Measurements from ENCODE around the gene GNB5. TPM values are rescaled to one million over a fixed set of nuclear protein-coding genes. Genes with fewer than 3 reads are reported as not detected.
A peak's percentile ranks its signal among the peaks of the same experiment; 100 is the strongest.
"Not testable (repeated sequence)": the region's sequence is repeated elsewhere in the genome, so short reads cannot be mapped to it uniquely, and the experiment has no call there.

Gene GNB5
- polyA plus RNA-seq, 3 donors = 16.5 to 25.3 (median 20.3) TPM

DNA sequence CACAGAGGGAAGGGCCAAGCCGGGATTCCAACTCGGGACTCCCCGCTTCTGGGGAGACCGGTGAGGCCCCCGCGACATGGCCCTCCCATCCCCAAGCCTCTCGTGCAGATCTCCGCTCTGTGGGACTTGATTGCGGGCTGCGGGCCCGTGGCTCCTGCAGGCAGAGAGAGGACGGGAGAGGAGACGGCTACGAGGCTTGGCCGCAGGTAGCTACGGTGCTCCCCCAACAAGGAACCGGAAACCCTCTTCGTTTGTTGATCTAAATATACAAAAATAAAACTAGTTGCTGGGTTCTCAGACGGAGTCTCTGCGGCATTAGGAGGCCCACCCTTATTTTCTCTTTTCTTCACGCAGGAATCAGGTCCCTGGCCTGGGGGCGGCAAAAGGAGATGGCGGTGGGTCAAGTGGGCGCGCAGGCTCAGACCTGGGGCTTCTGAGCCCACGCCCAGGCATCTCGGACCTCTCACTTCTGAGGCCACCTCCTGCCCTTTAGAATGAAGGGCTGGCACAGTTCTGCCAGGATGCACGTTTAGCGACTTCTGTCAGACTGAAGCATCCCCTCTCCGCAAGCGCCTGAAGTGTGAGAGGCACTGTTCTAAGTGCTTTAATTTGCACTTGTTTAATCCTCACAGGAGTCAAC lies 10.9 kb downstream of the GNB5 start:
- DNase-seq (ENCODE audit: extremely low read depth in 1 of 11, low read depth in 9 of 11, low spot score in 4 of 11) = peak in 2 of 11 donors; percentile 12

DNA sequence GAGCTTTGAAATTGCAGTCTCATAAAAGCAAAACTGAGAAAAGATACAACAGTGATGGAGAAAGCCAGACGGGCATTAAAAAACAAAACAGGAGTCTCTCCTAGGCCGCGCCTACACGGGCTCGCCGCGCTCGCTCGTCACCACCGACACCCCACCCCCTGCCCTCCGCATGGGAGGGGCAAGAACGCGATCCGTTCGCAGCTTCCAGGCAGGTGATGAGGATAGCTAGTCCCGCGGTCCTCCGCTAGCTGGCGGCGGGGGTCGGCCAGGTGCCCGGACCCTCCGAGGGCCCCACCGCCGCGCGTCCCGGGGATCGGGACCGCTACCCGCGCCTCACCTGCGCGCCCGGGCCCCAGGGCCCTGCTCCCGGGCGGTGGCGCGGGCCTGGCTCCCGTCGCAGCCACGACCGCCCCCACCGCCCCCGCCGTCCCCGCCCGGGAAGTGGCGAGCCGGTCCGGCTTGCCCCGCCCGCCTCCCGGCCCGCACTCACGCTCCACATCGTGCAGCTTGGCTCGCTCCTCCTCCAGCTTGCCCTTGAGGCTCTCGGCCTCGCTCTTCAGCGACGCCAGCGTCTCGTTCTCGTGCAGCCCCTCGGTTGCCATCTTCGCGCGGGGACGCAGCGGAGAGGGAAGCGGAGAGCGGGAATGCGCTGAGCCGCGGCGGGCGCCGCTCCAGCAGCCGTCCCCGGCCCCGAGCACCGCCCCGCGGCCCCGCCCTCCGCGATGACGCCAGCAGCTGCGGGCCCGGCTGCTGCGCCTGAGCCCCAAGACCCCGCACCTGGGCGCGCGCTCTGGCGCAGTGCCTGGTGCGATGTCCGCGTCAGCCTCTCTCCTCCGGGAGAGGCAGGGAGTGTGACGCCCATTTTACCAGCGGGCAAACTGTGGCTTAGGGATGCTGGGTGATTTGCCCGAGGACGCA lies 11.7 kb downstream of the GNB5 start:
- DNase-seq (ENCODE audit: extremely low read depth in 1 of 11, low read depth in 9 of 11, low spot score in 4 of 11) = peak in 10 of 11 donors; percentile 56 to 78 (median 73)

DNA sequence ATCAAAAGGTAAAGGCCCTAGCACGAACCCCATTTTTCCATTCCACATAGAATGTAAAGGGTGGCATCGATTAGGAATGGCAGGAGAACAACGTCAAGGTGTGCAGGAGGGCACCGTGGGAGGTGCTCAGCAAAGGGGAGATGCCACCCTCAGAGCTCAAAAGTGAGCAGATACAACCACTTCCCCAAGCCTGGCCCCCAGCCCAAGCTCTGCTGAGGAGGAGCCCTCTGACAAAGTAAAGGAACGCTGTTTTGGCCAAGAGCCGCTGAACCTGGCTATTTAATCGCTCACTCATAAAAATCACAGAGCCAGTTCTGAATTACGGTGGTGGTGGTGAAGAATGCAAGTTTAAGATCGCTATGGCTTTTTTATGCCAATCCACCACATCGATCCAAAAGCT lies 12.4 kb downstream of the GNB5 start:
- DNase-seq (ENCODE audit: extremely low read depth in 1 of 11, low read depth in 9 of 11, low spot score in 4 of 11) = peak in 3 of 11 donors; percentile 6 to 25 (median 18)

DNA sequence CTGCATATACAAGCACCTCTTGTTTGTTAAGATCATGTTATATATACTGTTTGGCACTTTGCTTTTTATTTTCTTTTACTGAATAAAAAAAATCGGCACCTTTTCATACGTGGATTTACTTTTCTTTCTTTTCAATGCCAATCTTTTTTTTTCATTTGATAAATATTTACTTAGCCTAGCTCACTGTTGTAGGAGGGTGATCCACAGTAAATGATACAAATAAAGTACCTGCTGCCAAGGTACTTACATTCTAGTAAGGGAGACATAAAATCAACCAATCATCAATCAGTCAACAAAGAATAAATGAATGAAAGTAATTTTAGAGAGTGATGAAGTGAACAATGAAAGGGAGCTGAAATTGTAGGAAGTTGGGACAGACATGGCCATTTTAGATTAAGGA lies 18.3 kb downstream of the GNB5 start:
- no peak for DNase-seq (ENCODE audit: extremely low read depth in 1 of 11, low read depth in 9 of 11, low spot score in 4 of 11)

DNA sequence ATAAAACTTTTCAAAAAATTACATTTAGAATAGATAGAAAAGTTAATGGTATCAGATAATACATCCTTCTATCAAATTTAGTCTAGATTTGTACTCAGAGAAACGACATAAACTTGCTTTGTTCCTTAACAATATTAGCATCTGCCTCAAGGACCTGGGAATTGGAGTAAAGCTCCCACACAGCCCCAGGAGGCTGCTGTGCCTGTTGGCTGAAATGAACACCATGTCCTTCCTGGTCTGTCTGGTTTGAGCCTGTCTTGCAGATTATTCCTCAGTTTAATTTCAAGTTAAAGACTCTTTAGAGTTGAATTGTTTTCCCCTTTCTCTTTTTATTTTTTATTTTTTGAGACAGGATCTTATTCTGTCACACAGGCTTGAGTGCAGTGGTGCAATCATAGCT lies 19.4 kb downstream of the GNB5 start:
- DNase-seq (ENCODE audit: extremely low read depth in 1 of 11, low read depth in 9 of 11, low spot score in 4 of 11) = no peak

DNA sequence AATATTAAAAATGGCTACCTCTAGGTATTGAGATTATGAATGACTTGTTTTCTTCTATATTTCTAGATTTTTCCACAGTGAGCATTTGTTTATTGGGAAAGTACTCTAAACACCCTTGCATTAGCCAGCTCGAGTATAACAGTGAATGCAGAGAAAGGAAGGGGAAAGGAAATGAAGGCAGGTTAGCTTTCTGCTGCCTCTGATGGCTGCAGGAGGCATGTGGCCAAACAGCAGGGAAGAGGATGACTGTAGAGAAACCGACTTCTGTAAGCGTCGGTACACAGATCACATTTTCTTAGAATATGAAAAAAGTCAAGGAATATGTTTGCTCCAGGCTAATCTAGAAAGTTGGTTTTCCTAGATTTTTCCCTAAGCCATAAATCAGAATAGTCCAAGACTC lies 19.8 kb downstream of the GNB5 start:
- no peak for DNase-seq (ENCODE audit: extremely low read depth in 1 of 11, low read depth in 9 of 11, low spot score in 4 of 11)

DNA sequence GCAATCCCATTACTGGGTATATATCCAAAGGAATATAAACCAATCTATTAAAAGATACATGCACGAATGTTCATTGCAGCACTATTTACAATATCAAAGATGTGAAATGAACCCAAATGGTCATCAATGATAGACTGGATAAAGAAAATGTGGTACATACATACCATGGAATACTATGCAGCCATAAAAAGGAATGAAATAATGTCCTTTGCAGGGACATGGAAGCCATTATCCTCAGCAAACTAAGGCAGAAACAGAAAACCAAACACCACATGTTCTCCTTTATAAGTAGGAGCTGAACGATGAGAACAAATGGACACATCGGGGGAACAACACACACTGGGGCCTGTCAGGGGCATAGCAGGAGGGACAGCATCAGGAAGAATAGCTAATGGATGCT lies 21.0 kb downstream of the GNB5 start:
- DNase-seq (ENCODE audit: extremely low read depth in 1 of 11, low read depth in 9 of 11, low spot score in 4 of 11) = not testable (repeated sequence)

DNA sequence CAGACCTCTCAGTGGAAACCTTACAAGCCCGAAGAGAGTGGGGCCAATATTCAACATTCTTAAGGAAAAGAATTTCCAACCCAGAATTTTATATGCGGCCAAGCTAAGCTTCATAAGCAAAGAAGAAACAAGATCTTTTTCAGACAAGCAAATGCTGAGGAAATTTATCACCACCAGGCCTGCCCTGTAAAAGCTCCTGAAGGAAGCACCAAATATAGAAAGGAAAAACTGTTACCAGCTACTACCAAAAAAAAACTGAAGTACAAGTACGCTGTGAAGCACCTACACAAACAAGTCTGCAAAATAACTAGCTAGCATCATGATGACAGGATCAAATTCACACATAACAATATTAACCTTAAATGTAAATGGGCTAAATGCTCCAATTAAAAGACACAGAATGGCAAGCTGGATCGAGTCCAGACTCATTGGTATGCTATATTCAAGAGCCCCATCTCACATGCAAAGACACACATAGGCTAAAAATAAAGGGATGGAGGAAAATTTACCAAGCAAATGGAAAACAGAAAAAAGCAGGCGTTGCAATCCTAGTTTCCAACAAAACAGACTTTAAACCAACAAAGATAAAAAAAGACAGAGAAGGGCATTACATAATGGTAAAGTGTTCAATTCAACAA lies 25.6 kb downstream of the GNB5 start:
- not testable (repeated sequence) for DNase-seq (ENCODE audit: extremely low read depth in 1 of 11, low read depth in 9 of 11, low spot score in 4 of 11)

DNA sequence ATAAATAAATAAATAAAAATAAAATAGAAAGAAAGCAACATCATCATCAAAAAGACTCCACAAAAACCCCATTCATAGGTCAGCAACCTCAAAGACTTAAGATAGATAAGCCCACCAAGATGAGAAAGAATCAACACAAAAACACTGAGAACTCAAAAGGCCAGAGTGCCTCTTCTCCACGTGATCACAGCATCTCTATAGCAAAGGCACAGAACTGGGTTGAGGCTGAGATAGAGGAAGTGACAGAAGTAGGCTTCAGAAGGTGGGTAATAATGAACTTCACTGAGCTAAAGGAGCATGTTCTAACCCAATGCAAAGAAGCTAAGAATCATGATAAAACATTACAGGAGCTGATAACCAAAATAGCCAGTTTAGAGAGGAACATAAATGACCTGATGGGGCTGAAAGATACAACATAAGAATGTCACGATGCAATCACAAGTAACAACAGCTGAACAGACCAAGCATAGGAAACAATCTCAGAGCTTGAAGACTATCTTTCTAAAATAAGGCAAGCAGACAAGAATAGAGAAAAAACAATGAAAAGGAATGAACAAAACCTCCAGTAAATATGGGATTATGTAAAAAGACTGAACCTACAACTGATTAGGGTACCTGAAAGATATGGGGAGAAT lies 26.4 kb downstream of the GNB5 start:
- DNase-seq (ENCODE audit: extremely low read depth in 1 of 11, low read depth in 9 of 11, low spot score in 4 of 11) = no peak

DNA sequence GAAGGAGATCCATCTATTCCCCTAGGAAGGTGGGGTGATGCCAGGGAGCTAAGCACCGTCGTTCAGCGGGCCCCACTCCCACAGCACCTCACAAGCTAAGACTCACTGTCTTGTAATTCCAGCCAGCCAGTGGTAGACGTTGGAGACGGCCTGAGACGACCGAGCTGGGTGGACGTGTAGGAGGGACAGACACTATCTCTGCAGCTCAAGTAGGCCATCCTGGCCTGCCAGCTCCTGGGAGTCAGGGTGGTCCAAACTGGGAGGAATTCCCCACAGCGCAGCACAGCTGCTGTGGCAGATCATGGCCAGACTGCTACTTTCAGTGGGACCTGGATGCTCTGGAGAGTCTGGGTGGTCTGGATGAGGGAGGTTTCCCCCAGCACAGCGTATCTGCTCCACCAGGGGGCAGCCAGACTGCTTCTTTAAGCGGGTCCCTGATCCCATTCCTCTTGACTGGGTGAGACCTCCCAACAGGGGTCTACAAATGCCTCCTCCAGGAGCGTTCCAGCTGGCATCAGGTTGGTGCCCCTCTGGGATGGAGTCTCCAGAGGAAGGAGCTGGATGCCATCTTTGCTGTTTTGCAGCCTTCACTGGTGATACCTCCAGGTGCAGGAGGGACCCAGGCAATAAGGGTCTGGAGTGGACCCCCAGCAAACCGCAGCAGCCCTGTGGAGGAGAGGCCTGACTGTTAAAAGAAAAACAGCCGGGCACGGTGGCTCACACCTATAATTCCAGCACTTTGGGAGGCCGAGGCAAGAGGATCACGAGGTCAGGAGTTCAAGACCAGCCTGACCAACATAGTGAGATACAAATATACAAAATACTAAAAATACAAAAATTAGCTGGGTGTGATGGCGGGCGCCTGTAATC lies 27.6 kb downstream of the GNB5 start:
- DNase-seq (ENCODE audit: extremely low read depth in 1 of 11, low read depth in 9 of 11, low spot score in 4 of 11) = no peak

DNA sequence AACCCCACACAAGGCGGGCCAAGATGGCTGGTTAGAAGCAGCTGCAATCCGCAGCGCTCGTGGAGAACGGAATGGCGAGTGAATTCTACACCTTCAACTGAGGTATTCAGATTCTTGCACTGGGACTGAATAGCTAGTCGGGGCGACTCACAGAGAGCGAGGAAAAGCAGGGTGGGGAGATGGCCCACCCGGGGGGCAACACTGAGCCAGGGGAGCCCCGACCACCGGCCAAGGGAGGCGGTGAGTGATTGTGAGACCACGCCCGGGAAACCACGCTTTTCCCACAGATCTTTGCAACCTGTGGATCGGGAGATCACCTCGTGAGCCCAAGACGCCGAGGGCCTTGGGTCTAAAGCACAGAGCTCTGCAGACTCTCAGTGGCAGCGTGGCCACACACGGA lies 28.3 kb downstream of the GNB5 start:
- DNase-seq (ENCODE audit: extremely low read depth in 1 of 11, low read depth in 9 of 11, low spot score in 4 of 11) = no peak

DNA sequence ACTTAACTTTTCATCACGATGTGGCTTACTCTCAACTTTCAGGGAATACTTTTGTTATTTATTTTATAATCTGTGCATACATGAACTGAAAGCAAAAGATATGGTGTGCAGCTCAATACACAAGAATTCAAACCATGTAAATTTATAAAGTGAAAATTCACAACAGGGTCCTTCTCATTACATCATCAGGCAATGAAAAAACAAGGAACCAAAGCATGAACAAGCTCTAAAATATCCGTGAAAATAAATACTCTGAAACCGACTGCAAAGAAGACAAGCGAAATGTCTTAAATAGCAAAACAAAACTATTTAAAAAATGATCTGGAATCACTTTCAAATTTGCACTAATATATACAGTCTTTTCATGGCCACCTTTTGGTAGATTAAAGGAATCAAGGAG lies 28.9 kb downstream of the GNB5 start:
- DNase-seq (ENCODE audit: extremely low read depth in 1 of 11, low read depth in 9 of 11, low spot score in 4 of 11) = no peak

DNA sequence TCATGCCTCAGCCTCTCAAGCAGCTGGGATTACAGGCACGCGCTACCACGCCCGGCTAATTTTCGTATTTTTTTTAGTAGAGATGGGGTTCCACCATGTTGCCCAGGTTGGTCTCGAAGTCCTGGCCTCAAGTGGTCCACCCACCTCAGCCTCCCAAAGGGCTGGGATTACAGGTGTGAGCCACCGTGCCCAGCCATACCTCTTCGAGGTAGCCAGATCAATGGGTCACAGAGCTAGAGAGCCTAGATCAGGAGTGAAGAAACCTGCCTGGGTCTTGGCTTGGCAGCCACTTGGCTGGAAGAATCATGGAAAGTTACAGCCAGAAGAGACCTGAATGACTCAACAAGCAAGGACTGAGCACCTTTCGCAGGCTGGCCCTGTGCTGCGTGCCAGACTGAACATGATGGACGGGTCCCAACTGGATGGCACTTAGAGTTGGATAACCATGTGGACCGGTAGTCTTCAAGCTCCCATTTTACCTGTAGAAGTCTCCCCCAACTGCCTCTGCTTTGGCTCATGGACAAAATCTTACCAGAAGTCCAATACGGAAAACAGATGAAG lies 29.7 kb downstream of the GNB5 start:
- no peak for DNase-seq (ENCODE audit: extremely low read depth in 1 of 11, low read depth in 9 of 11, low spot score in 4 of 11)

DNA sequence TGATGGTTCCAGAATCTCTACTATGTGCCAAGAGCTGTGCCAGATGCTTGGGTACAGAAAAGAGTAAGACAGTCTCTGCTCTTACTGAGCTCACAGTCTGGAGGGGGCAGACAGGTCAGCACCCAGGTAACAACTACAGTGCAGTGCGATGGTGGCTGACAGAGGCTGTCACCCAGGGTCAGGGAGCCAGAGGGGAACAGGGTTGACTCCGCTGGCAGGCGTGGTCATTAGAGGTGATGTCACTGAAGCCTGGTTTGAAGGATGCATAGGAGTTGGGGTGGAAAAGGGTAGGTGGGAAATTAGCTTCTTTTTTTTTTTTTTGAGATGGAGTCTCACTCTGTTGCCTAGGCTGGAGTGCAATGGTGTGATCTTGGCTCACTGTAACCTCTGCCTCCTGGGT lies 31.5 kb downstream of the GNB5 start:
- no peak for DNase-seq (ENCODE audit: extremely low read depth in 1 of 11, low read depth in 9 of 11, low spot score in 4 of 11)

DNA sequence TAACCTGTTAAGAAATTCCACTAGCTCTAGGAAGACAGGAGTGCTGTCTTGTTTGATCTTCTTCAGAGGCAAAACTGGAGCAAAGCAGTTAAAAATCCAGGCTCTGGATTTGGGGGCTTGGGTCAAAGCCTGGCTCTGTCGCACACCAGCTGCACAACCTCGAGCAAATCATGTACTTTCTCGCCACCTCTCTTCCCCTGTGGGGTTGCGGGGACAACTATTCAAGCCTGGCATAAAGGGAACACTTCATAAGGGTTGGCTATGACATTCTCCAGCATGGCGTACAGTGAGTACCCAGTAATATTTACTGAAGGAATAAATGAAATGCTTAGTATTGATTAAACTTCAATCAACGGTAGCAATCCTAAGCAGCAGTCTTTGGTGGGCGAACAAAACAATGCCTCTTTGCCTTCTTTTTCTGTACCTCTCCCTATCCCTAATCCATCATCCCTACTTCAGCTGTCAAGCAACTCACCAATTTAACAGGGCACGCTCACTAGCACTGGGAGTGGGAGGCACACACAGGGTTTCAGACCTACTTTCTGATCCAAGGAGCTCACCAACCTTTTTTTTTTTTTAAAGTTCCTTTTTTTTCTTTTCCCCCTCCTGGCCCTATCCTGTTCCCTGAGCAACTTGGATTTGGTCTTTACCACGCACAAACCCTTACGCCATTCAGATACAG lies 33.0 kb downstream of the GNB5 start:
- DNase-seq (ENCODE audit: extremely low read depth in 1 of 11, low read depth in 9 of 11, low spot score in 4 of 11) = no peak

DNA sequence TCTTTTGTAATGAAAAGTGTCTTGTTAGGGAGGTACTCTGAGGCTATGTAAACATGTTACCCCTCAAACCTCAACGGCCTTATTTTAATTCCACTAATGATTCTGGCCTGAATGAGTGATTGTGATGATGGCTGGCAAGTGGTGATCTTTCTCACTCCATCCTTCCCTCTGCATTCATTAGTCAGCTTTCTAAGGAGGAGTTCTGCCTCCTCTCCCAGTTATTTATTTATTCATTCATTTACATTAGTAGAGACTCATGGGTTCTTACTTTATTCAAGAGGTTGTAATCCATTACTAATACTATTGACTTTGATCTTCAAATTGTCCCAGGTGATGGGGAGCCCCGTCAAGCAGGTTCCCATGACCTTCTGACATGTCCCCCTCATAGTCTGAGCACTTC lies 35.3 kb downstream of the GNB5 start:
- DNase-seq (ENCODE audit: extremely low read depth in 1 of 11, low read depth in 9 of 11, low spot score in 4 of 11) = no peak

DNA sequence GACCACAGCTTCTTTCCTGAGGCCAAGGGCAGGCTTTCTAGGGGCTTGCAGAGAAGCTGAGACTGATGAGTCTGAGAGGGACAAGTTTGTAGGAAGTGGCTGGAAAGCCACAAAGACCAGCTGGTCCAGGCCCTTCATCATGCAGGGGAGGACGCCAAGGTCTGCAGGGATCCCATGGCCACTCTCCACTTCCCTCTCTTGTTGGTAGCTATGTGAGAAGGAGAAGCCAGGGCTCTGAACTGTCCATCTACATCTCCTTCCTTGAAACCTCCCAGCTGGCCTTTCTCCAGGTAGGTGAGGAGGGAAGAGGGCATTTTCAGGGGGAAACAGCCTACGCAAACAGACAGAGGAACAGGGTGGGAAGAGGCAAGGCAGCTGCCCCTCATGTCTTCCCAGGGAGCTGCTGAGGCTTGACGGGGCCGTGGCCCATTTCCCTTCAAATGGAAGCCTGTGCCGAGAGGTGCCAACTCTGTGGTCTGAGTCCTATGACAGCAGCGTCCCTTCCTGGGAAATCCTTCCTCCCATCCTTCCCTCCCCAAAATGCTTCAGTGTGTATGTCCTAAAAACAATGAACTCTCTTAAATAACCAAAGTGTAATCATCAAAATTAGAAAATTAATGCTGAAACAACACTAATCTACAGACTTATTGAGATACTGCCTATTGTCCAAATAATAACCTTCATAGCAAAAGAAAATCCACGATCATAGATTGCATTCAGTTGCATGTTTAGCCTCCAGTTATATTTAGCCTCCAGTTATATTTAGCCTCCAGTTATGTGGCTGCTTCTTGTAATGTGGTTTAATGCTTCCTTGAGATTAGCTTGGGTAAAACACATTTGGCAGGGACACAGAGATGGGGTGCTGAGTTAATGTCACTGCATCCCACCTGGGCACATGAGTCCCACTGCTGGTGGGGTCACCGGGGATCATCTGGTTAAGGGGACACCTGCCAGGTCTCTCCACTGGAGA lies 36.0 kb downstream of the GNB5 start:
- DNase-seq (ENCODE audit: extremely low read depth in 1 of 11, low read depth in 9 of 11, low spot score in 4 of 11) = no peak
